SK-N-SH treated with all-trans-retinoic acid at 6 μM for 48 hours (cell line): ENCODE results near the gene SERHL2.

Experiments used
- GLIS3 ChIP-seq: fragments of 250-450 bp; sonication (Bioruptor Pico); IDR thresholded peaks from 2 replicates; pipeline ENCODE4 v1.5.0; 2020; ENCODE audit warnings: mild to moderate bottlenecking, moderate library complexity
- ZFP30 ChIP-seq: fragments of 450-650 bp; formaldehyde crosslinking; IDR thresholded peaks from 2 replicates; pipeline ENCODE4 v1.5.0; 2022; ENCODE audit warnings: mild to moderate bottlenecking, moderate library complexity

DNA sequence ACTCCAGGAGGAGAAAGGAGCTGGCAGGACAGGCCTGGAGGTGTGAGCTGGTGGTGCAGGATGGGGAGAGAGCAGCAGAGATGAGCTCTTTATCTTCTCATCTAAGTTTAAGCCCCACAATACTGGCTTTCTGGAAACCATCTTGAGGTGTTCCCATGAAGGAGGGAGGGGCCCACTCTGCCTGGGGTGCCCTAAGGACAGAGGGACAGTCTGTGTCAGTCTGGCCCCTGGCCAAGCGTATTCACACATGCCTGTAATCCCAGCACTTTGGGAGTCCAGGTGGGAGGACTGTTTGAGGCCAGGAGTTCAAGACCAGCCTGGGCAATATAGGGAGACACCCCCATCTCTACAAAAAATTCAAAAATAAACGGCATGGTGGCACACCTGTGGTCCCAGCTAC is 8.9 kb downstream of the SERHL2 start:
- TF ChIP-seq ZFP30: no peak
- TF ChIP-seq GLIS3 (CRISPR knock-in tag): no peak
